ENCODE results near the gene BAX. TPM values are rescaled to one million over a fixed set of nuclear protein-coding genes. Genes with fewer than 3 reads are reported as not detected.
A peak's percentile ranks its signal among the peaks of the same experiment; 100 is the strongest.

Gene BAX
- total and polyA plus RNA-seq, 2 donors (not counting 1 experiment from before 2014, with no cell fraction given) = 95.3 to 109 TPM

- peak; percentile 41 for ATAC-seq (ENCODE audit: low read depth)
- H3K36me3 ChIP-seq (replicated peaks in 1 of 2; ENCODE audit: control extremely low read depth in 1 of 2, control insufficient read depth in 1 of 2, extremely low read depth in 1 of 2, insufficient read depth in 2 of 2, low read length in 1 of 2) = peaks cover 0 to 15% of the 10 kb centered on the region in 2 experiments
- ChIA-PET CTCF (interaction anchor here (1.5 kb wide), 2 partner anchors 8 to 31 kb away, joined by 4 to 8 read pairs; partner anchors contain the start of genes GYS1 and RUVBL2), POLR2A (interaction anchor here (0.5 to 1.5 kb wide), 10 partner anchors 8 to 1367 kb away, joined by 3 to 11 read pairs (median 4); partner anchors contain the start of genes BAX and KCNC3)
- peak overlapping the region; percentile 75 for H3K4me2 ChIP-seq (replicated peaks; ENCODE audit: low read depth, low read length, poor library complexity, severe bottlenecking)
- peaks cover 41 to 46% of the 10 kb centered on the region in 2 donors for H3K4me1 ChIP-seq (ENCODE audit: control insufficient read depth in 2 of 2, insufficient read depth in 2 of 2, low read length in 2 of 2)
- intact Hi-C loops (cut with micrococcal nuclease) = no loop called here
- peak overlapping the region; percentile 3 to 42 (median 27) for H3K4me3 ChIP-seq (ENCODE audit: control extremely low read depth in 1 of 5, extremely low read depth in 1 of 5, insufficient read depth in 1 of 5, low read depth in 2 of 5, low read length in 4 of 5)
- H3K27me3 ChIP-seq (replicated peaks in 1 of 4; ENCODE audit: control extremely low read depth in 1 of 4, control insufficient read depth in 3 of 4, insufficient read depth in 4 of 4, low read length in 3 of 4) = no peaks in the 10 kb centered on the region
- WGBS (ENCODE audit: insufficient coverage) = 26% methylated on average over 20 of the region's 22 CpGs
- Mint-ChIP-seq H3K27ac (peak overlapping the region; percentile 93), H3K27me3 (no peaks in the 10 kb centered on the region), H3K4me1 (peaks cover 57% of the 10 kb centered on the region), H3K4me3 (peak overlapping the region; percentile 64), H3K9me3 (ENCODE audit: insufficient read depth) (no peaks in the 10 kb centered on the region)
- H3K9ac ChIP-seq (ENCODE audit: low read length) = peak overlapping the region; percentile 50
- H3K9me3 ChIP-seq (ENCODE audit: control extremely low read depth in 1 of 3, control insufficient read depth in 2 of 3, insufficient read depth in 1 of 3, low read length in 2 of 3) = no peaks in the 10 kb centered on the region
- TF ChIP-seq EZH2 (IDR thresholded peaks at IDR 0.05; ENCODE audit: borderline replicate concordance, insufficient read depth, low read depth, low read length, poor library complexity, severe bottlenecking) (no peak), CTCF (IDR thresholded peaks at IDR 0.05) (no peak)
- peaks cover 32% of the 10 kb centered on the region for H3K79me2 ChIP-seq (ENCODE audit: control insufficient read depth, insufficient read depth, low read length)
- DNase-seq = peak; percentile 79
- H2AFZ ChIP-seq (ENCODE audit: insufficient read depth, low read depth, low read length, poor library complexity, severe bottlenecking) = peak overlapping the region; percentile 73
- H4K20me1 ChIP-seq (ENCODE audit: control insufficient read depth, insufficient read depth, low read length, poor library complexity, severe bottlenecking) = peaks cover 19% of the 10 kb centered on the region
- H3K27ac ChIP-seq (ENCODE audit: low read length in 2 of 2) = peak overlapping the region; percentile 85 to 88
Observed at GRCh38 chr19:48962029-48962848, 7.6 kb downstream of the BAX start.

GRCh38 chr19:48962849-48963165 is 8.1 kb downstream of the BAX start:
- no peaks in the 10 kb centered on the region for H3K27me3 Mint-ChIP-seq
- POLR2A ChIA-PET = interaction anchor here (0.5 to 1.5 kb wide), 7 partner anchors 11 to 1366 kb away, joined by 3 to 11 read pairs (median 4); partner anchors contain the start of gene KCNC3
- Histone ChIP-seq H2AFZ (ENCODE audit: insufficient read depth, low read depth, low read length, poor library complexity, severe bottlenecking) (peak overlapping the region; percentile 73), H4K20me1 (ENCODE audit: control insufficient read depth, insufficient read depth, low read length, poor library complexity, severe bottlenecking) (peaks cover 22% of the 10 kb centered on the region), H3K27me3 (replicated peaks in 1 of 4; ENCODE audit: control extremely low read depth in 1 of 4, control insufficient read depth in 3 of 4, insufficient read depth in 4 of 4, low read length in 3 of 4) (no peaks in the 10 kb centered on the region), H3K79me2 (ENCODE audit: control insufficient read depth, insufficient read depth, low read length) (peaks cover 32% of the 10 kb centered on the region), H3K4me3 (ENCODE audit: control extremely low read depth in 1 of 5, extremely low read depth in 1 of 5, insufficient read depth in 1 of 5, low read depth in 2 of 5, low read length in 4 of 5) (peak overlapping the region in 4 of 5 experiments; percentile 27 to 65 (median 36)), H3K9me3 (ENCODE audit: control extremely low read depth in 1 of 3, control insufficient read depth in 2 of 3, insufficient read depth in 1 of 3, low read length in 2 of 3) (no peaks in the 10 kb centered on the region), H3K4me2 (replicated peaks; ENCODE audit: low read depth, low read length, poor library complexity, severe bottlenecking) (peak overlapping the region; percentile 75), H3K36me3 (replicated peaks in 1 of 2; ENCODE audit: control extremely low read depth in 1 of 2, control insufficient read depth in 1 of 2, extremely low read depth in 1 of 2, insufficient read depth in 2 of 2, low read length in 1 of 2) (peaks cover 0 to 20% of the 10 kb centered on the region in 2 experiments), H3K4me1 (ENCODE audit: control insufficient read depth in 2 of 2, insufficient read depth in 2 of 2, low read length in 2 of 2) (peaks cover 41 to 51% of the 10 kb centered on the region in 2 donors), H3K27ac (ENCODE audit: low read length in 2 of 2) (peak overlapping the region; percentile 85 to 88), H3K9ac (ENCODE audit: low read length) (peak overlapping the region; percentile 50)
- CTCF ChIA-PET = interaction anchor here (1.5 kb wide), 2 partner anchors 8 to 30 kb away, joined by 4 to 8 read pairs; partner anchors contain the start of genes GYS1 and RUVBL2
- no peaks in the 10 kb centered on the region for H3K9me3 Mint-ChIP-seq (ENCODE audit: insufficient read depth)
- TF ChIP-seq CTCF (IDR thresholded peaks at IDR 0.05) (no peak), EZH2 (IDR thresholded peaks at IDR 0.05; ENCODE audit: borderline replicate concordance, insufficient read depth, low read depth, low read length, poor library complexity, severe bottlenecking) (no peak)
- H3K27ac Mint-ChIP-seq = peak overlapping the region; percentile 93
- H3K4me3 Mint-ChIP-seq = peak overlapping the region; percentile 64
- no peak for ATAC-seq (ENCODE audit: low read depth)
- WGBS (ENCODE audit: insufficient coverage) = no CpG with 5 or more reads among the region's 7 CpGs
- H3K4me1 Mint-ChIP-seq = peaks cover 63% of the 10 kb centered on the region
- DNase-seq = no peak
- intact Hi-C loops (cut with micrococcal nuclease) = no loop called here
